Neural cell (in vitro differentiated cells): Measurements from ENCODE around the gene HLCS. TPM values are rescaled to one million over a fixed set of nuclear protein-coding genes. Genes with fewer than 3 reads are reported as not detected.
A peak's percentile ranks its signal among the peaks of the same experiment; 100 is the strongest.

ENCODE experiments used
- H2AFZ ChIP-seq: fragments of 200-600, 300-800 bp; sonication (generic), shearing (Covaris generic); 2 replicates; pipeline ENCODE4 v1.6.0; 2014; ENCODE audit warnings: low read depth, mild to moderate bottlenecking, antibody characterized with exemption, low read length, moderate library complexity
- H3F3A ChIP-seq: fragments of 200-600 bp; shearing (Covaris generic); 2 replicates; pipeline ENCODE4 v1.6.1; 2016; ENCODE audit warnings: mild to moderate bottlenecking, moderate library complexity, mixed read lengths, antibody characterized with exemption, low read length; ENCODE audit not compliant: insufficient read depth, poor library complexity, severe bottlenecking
- H3K27ac ChIP-seq: fragments of 200-600, 300-800 bp; sonication (generic), shearing (Covaris generic); 2 replicates; pipeline ENCODE4 v1.5.1; 2014; ENCODE audit warnings: mild to moderate bottlenecking, low read length, moderate library complexity
- H3K27me3 ChIP-seq: fragments of 300-800, 200-600 bp; sonication (generic), shearing (Covaris generic); 2 replicates; pipeline ENCODE4 v1.6.0; 2014; ENCODE audit warnings: mild to moderate bottlenecking, low read depth, low read length, moderate library complexity; ENCODE audit not compliant: insufficient read depth
- H3K36me3 ChIP-seq: fragments of 300-800, 200-600 bp; sonication (generic), shearing (Covaris generic); 2 replicates; pipeline ENCODE4 v1.5.1; 2014; ENCODE audit warnings: mild to moderate bottlenecking, antibody characterized with exemption, low read length, moderate library complexity; ENCODE audit not compliant: insufficient read depth
- H3K4me2 ChIP-seq: fragments of 300-800, 200-600 bp; sonication (generic), shearing (Covaris generic); 2 replicates; pipeline ENCODE4 v1.6.0; 2014; ENCODE audit warnings: mild to moderate bottlenecking, low read length
- H3K4me3 ChIP-seq: fragments of 300-800, 200-600 bp; sonication (generic), shearing (Covaris generic); 2 replicates; pipeline ENCODE4 v1.5.1; 2014; ENCODE audit warnings: mild to moderate bottlenecking, low read length, moderate library complexity
- H3K79me2 ChIP-seq: fragments of 200-600 bp; shearing (Covaris generic); replicated peaks from 2 replicates; pipeline ENCODE4 v1.6.0; 2014; ENCODE audit warnings: mild to moderate bottlenecking, low read length, moderate library complexity; ENCODE audit not compliant: insufficient read depth
- H3K9ac ChIP-seq: fragments of 300-800, 200-600 bp; sonication (generic), shearing (Covaris generic); 2 replicates; pipeline ENCODE4 v1.6.1; 2016; ENCODE audit warnings: mild to moderate bottlenecking, low read length, mixed read lengths
- H3K9me2 ChIP-seq: fragments of 200-600 bp; shearing (Covaris generic); 2 replicates; pipeline ENCODE4 v1.6.1; 2016; ENCODE audit warnings: mild to moderate bottlenecking, low read length, mixed read lengths; ENCODE audit not compliant: insufficient read depth
- H3K9me3 ChIP-seq: fragments of 200-600, 300-800 bp; sonication (generic), shearing (Covaris generic); 2 replicates; pipeline ENCODE4 v1.6.1; 2016; ENCODE audit warnings: mild to moderate bottlenecking, mixed run types, low read length, moderate library complexity, mixed read lengths
- H4K20me1 ChIP-seq: fragments of 200-600 bp; shearing (Covaris generic); 2 replicates; pipeline ENCODE4 v1.6.1; 2016; ENCODE audit warnings: mild to moderate bottlenecking, mixed run types; ENCODE audit not compliant: insufficient read depth
- CTCF ChIP-seq: fragments of 450-650 bp; IDR thresholded peaks from 2 replicates; pipeline ENCODE4 v1.5.1; 2014; ENCODE audit warnings: antibody characterized with exemption, mild to moderate bottlenecking, moderate library complexity; ENCODE audit not compliant: poor library complexity, severe bottlenecking
- EP300 ChIP-seq: fragments of 450-650 bp; conservative IDR thresholded peaks from 2 replicates; pipeline ENCODE4 v1.6.1; 2014; ENCODE audit warnings: antibody characterized with exemption, mild to moderate bottlenecking, moderate library complexity; ENCODE audit not compliant: poor library complexity, severe bottlenecking
- EZH2 ChIP-seq: fragments of 200-600, 300-800 bp; shearing (Covaris generic), sonication (generic); IDR thresholded peaks from 2 replicates; pipeline ENCODE4 v1.6.1; 2014; ENCODE audit warnings: antibody characterized with exemption, low read length, borderline replicate concordance, mild to moderate bottlenecking; ENCODE audit not compliant: insufficient read depth, poor library complexity, severe bottlenecking
- MXI1 ChIP-seq: fragments of 450-650 bp; conservative IDR thresholded peaks from 2 replicates; pipeline ENCODE4 v1.6.1; 2014; ENCODE audit warnings: antibody characterized with exemption, mild to moderate bottlenecking; ENCODE audit not compliant: poor library complexity, severe bottlenecking
- POLR2AphosphoS5 ChIP-seq: IDR thresholded peaks from 2 replicates; pipeline ENCODE4 v1.6.1; 2012
- RAD21 ChIP-seq: fragments of 450-650 bp; conservative IDR thresholded peaks from 2 replicates; pipeline ENCODE4 v1.6.1; 2014; ENCODE audit warnings: antibody characterized with exemption, mild to moderate bottlenecking, moderate library complexity
- REST ChIP-seq: IDR thresholded peaks from 2 replicates; pipeline ENCODE4 v1.6.1; 2012; ENCODE audit warnings: borderline replicate concordance
- SMC3 ChIP-seq: fragments of 450-650 bp; conservative IDR thresholded peaks from 2 replicates; pipeline ENCODE4 v1.6.1; 2014; ENCODE audit warnings: antibody characterized with exemption, mild to moderate bottlenecking, moderate library complexity; ENCODE audit not compliant: poor library complexity
- TAF1 ChIP-seq: IDR thresholded peaks from 2 replicates; pipeline ENCODE4 v1.6.1; 2012; ENCODE audit warnings: low read depth
- polyA plus RNA-seq: library from polyadenylated mRNA; depleted of rRNA; stranded (reverse); fragments of >200 nt; gene quantifications from 2 replicates; pipeline ENCODE4 v1.2.3, GENCODE V29; 2014

The HLCS gene
- polyA plus RNA-seq, 1 donor from 2014 or later: 12.1 TPM

GRCh38 chr21:36856643-36857042, 109.8 kb downstream of the HLCS start:
- Histone ChIP-seq H3K9ac (no peak overlapping the region), H2AFZ (no peak overlapping the region), H4K20me1 (no peaks in the 10 kb centered on the region), H3K36me3 (no peaks in the 10 kb centered on the region), H3K9me3 (no peaks in the 10 kb centered on the region), H3F3A (no peaks in the 10 kb centered on the region), H3K4me2 (no peak overlapping the region), H3K4me3 (no peak overlapping the region), H3K9me2 (no peaks in the 10 kb centered on the region), H3K79me2 (no peaks in the 10 kb centered on the region), H3K27me3 (no peaks in the 10 kb centered on the region), H3K27ac (no peak overlapping the region)
- TF ChIP-seq EP300: no peak
- no peak for TF ChIP-seq POLR2AphosphoS5
- TF ChIP-seq CTCF: no peak
- TF ChIP-seq RAD21: no peak
- no peak for TF ChIP-seq TAF1
- TF ChIP-seq EZH2: no peak
- no peak for TF ChIP-seq MXI1
- no peak for TF ChIP-seq SMC3
- no peak for TF ChIP-seq REST

GRCh38 chr21:36854391-36854790, 112.1 kb downstream of the HLCS start:
- no peaks in the 10 kb centered on the region for H3K36me3 ChIP-seq
- no peak overlapping the region for H3K4me3 ChIP-seq
- H3K4me2 ChIP-seq: no peak overlapping the region
- peak; percentile 26 for TF ChIP-seq CTCF
- no peak for TF ChIP-seq EP300
- H2AFZ ChIP-seq: no peak overlapping the region
- H4K20me1 ChIP-seq: no peaks in the 10 kb centered on the region
- H3K79me2 ChIP-seq: no peaks in the 10 kb centered on the region
- H3K9me2 ChIP-seq: no peaks in the 10 kb centered on the region
- H3K9ac ChIP-seq: no peak overlapping the region
- H3K9me3 ChIP-seq: no peaks in the 10 kb centered on the region
- no peak overlapping the region for H3K27ac ChIP-seq
- H3K27me3 ChIP-seq: no peaks in the 10 kb centered on the region
- H3F3A ChIP-seq: no peaks in the 10 kb centered on the region
